GM19099 (cell line): ENCODE results near the gene FOXL1.
A peak's percentile ranks its signal among the peaks of the same experiment; 100 is the strongest.

Experiments used
- POLR2A ChIP-seq: IDR thresholded peaks from 3 replicates; pipeline ENCODE4 v1.6.1; 2011; ENCODE audit warnings: low read depth; ENCODE audit not compliant: insufficient read length; ENCODE audit errors: extremely low read depth

The FOXL1 gene

DNA sequence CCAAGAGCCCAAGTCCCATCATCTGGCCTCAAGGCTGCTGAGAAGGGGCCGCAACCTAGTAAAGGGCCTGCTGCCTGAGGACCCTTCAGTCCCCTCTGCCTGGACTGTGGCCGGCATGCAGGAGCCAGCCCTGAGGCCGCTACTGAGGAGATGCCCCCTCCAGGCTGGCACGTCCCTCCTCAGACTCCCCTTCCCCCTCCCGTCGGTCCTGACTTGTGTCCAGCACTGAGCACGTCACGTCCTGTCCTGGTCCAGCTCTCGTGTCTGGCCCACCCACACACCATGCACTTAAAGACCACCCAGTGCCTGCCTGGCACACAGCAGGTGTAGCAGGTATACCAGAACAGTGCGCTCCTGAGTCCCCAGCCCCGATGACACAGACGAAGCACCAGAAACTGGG lies 32.9 kb upstream of the FOXL1 start:
- no peak for TF ChIP-seq POLR2A

DNA sequence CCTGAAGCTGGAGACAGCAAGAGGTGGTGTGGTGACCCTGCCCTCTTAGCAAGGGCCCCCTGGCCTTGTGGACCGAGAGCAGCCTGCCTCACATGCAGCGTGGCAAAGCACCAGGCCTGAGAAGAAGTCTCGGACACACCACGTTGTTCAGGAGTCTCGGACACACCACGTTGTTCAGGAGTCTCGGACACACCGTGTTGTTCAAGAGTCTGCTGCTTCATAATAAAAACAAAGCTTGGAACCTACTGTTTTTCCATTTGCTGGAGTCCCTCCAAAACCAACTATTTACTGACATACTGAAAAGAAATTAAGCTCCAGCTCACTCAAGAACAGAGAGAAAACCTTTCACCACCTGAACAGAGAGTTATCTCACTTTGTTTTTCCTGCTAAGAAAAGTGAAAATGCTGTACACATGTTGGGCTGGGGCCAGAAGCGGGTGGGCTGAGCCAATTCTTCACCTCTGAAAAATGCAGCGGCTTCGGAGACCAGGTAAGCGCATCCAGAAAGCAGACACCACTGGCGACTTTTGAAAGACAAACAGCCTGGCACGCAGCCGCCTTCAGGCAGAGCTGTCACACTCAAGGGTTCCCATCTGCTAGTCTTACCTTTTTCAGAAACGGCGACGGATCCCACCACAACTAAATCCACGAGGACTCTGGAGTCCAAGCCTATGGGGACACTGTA lies 32.3 kb upstream of the FOXL1 start:
- no peak for TF ChIP-seq POLR2A

DNA sequence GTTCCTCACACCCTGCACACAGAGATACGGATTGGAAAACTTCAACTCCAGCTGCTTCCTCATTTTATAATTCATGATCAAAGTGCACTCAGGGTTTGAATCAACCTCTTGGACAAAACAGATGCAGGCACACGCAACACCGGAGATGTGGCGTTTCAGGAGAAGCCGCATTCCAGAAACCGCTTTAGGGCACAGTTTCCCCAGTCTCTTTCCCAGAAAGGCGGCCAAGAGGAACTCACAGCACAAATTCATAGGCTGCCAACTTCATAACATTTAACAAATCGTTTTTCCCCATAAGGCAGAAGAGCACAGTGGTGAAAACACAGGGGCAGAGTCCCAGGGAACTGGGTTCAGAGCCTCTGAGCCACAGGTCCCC lies 31.7 kb upstream of the FOXL1 start:
- no peak for TF ChIP-seq POLR2A

- no peak for TF ChIP-seq POLR2A
Measured at GRCh38 chr16:86547286-86547685, 31.1 kb upstream of the FOXL1 start.

GRCh38 chr16:86549076-86549892 lies 29.1 kb upstream of the FOXL1 start:
- TF ChIP-seq POLR2A: no peak

DNA sequence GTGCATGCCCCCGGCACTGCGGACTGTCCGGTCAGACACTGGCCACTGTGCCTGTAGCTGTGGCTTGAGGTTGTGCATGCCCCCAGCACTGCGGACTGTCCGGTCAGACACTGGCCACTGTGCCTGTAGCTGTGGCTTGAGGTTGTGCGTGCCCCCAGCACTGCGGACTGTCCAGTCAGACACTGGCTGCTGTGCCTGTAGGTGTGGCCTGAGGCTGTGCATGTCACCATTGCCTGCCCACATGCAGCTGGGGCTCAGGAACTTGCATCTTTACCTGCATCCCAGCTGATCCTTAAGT lies 28.5 kb upstream of the FOXL1 start:
- TF ChIP-seq POLR2A: no peak

- TF ChIP-seq POLR2A: no peak
Measured at GRCh38 chr16:86550281-86550680, 28.1 kb upstream of the FOXL1 start.

GRCh38 chr16:86553356-86553755 lies 25.0 kb upstream of the FOXL1 start:
- no peak for TF ChIP-seq POLR2A

DNA sequence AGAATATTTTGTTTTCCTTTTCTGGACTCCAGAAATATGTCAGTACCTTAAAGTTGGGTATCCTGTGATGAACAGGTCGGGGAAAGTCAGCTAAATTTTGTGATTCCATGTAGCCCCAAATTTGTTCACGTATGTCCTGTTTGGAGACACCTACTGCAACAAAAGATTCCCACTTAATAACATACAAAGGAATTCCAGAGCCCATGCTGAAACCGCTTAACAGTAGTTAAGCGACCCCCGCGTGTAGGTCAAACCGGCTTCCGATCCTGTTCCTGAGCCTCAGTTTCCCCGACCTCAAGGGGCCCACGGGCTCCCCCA lies 23.8 kb upstream of the FOXL1 start:
- no peak for TF ChIP-seq POLR2A

DNA sequence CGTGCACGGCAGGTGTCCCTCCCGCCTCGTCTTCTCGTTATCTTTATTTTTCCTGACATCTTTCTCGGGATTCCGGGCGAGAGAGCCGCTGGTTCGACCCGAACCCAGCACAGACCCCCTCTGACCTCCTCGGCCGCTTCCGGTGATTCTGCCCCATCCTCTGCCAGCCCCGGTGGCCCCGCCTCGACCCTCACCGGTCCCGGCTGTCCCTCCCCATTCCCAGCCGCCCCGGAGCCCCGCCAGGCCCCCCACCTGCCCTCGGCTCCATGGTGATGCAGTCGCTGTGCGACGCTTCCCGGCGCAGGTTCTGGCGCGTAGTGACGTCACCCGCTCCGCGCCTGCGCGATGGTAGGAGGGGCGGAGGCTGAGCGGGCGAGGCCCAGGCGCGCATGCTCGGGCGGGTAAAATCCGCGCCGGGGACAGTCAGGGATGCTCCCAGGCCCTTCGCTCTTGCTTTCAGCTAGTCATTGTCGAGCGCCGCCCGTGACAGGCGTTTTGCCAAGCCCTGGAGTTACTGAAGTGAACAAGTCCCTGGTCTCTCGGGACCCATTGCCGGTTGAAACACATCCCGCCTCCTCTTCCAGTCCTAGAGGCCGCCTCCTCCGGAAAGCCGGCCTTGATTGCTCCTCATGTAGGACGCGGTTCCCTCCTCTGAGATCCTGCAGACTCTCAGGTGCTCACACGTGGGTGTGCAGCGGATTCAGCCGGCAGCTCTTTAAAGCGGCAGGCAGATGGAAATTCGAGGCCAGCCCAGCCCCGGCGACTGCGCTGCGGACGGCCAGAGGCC lies 23.2 kb upstream of the FOXL1 start, which contains the start of gene MTHFSD:
Gene MTHFSD (minus strand): TSS at position 319 of the 787 bp plus-strand sequence. CDS start 51 bp downstream, at position 268.
- TF ChIP-seq POLR2A: peak; percentile 95

- TF ChIP-seq POLR2A: no peak
Measured at GRCh38 chr16:86555704-86556075, 22.7 kb upstream of the FOXL1 start.

DNA sequence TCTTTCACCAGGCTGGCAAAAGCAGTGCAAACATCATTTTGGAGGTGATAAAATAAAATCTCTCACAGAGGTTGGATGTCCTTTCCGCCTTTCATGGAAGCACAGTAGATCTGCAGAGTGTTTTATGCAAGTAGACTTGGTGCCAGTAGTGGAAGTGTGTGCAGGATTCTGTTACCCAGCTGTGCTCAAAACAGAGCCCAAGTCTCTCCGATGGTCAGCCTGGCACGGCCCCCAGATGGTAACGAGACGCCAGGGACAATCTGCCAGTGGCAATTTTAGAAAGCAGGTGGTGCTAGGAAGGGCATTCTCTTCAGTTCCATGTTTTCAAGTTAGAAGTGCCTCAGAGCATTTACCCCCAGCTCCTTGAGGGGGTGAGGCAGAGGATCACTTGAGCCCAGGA lies 21.8 kb upstream of the FOXL1 start:
- no peak for TF ChIP-seq POLR2A

- no peak for TF ChIP-seq POLR2A
Measured at GRCh38 chr16:86557587-86557986, 20.8 kb upstream of the FOXL1 start.

GRCh38 chr16:86558355-86559193 lies 19.8 kb upstream of the FOXL1 start:
- TF ChIP-seq POLR2A: no peak

GRCh38 chr16:86559802-86560305 lies 18.5 kb upstream of the FOXL1 start:
- TF ChIP-seq POLR2A: no peak
